KG1 (cell line): ENCODE data around the gene SLC12A5.

Source experiments
- DNase-seq: peaks from one replicate; lab custom pipeline; 2025; lab: John Stamatoyannopoulos, UW

SLC12A5 gene

DNA sequence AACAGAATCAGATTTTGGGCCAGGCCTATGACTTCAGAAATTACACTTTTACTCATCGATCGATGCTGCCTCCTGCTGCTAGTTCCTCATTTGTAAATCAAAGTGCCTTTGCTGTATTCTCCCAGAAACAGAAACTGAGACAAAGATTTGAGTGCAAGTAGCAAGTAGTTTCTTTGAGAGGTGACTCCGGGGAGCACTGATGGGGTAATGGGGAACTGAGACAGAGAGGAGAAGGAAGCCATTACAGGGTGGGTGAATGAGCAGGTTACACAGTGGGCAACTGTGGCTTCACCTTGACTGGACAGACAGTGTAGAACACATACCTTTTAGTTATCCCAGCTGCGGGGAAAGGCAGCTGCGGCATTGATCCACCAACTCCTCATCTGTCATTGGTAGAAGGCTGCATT is 79.4 kb downstream of the SLC12A5 start:
- DNase-seq, result no peak

GRCh38 chr20:46108976-46109375 is 80.0 kb downstream of the SLC12A5 start:
- DNase-seq, result no peak
